A549 (cell line): ENCODE measurements around the gene TSSK3. TPM values are rescaled to one million over a fixed set of nuclear protein-coding genes. Genes with fewer than 3 reads are reported as not detected.

Experiments
- ATAC-seq, 2 experiments: fragments of 200-7000 bp in 1 of 2; fragments of >200 bp in 1 of 2; cut with Nextera tagmentation in 1 of 2; cut with Tn5 transposase in 1 of 2; 3 replicates each; pipeline versions ENCODE4 v1.8.0 to v1.9.1; 2018 to 2020; ENCODE audit warnings: mild to moderate bottlenecking in 1 of 2, moderate library complexity in 1 of 2
- CTCF ChIA-PET: fragments of 300-600 bp; sonication (Branson Sonifier 250); formaldehyde crosslinking; extraction: SDS; loops from one replicate; lab custom pipeline; 2021; ENCODE audit warnings: antibody characterized with exemption, inconsistent platforms; lab: Yijun Ruan, JAX
- POLR2A ChIA-PET: fragments of 350-600 bp; formaldehyde crosslinking; extraction: SDS; loops from one replicate; lab custom pipeline; 2021; ENCODE audit warnings: antibody characterized with exemption, inconsistent platforms; lab: Yijun Ruan, JAX
- DNase-seq, 2 experiments: peaks; one replicate each; pipeline versions ENCODE4 v3.0.0 to v3.0.0-alpha.2; 2011 to 2016; ENCODE audit warnings: low read depth in 1 of 2, low spot score in 1 of 2
- FAIRE-seq: peaks from 2 replicates; lab custom pipeline; 2011; peaks lifted over from hg19 to GRCh38; lab: Jason Lieb, UNC
- H3K27ac ChIP-seq, 2 experiments: fragments of >200 bp; sonication (Bioruptor Twin); formaldehyde crosslinking; 3 replicates each; pipeline ENCODE4 v1.5.1; 2016 to 2017
- H3K4me1 ChIP-seq: fragments of >200 bp; sonication (Bioruptor Twin); formaldehyde crosslinking; 3 replicates; pipeline ENCODE4 v1.6.1; 2016
- H3K4me2 ChIP-seq: fragments of >200 bp; sonication (Bioruptor Twin); formaldehyde crosslinking; 3 replicates; pipeline ENCODE4 v1.6.1; 2016
- H3K4me3 ChIP-seq: fragments of >200 bp; sonication (Bioruptor Twin); formaldehyde crosslinking; 3 replicates; pipeline ENCODE4 v1.5.1; 2016
- H3K9me3 ChIP-seq: fragments of >200 bp; sonication (Bioruptor Twin); formaldehyde crosslinking; 3 replicates; pipeline ENCODE4 v1.6.1; 2016
- BHLHE40 ChIP-seq: IDR thresholded peaks from 2 replicates; pipeline ENCODE4 v1.6.1; 2012; ENCODE audit warnings: low read depth, low read length, inconsistent platforms
- CEBPB ChIP-seq, 2 experiments: fragments of >200 bp in 1 of 2; sonication (Bioruptor Twin) in 1 of 2; formaldehyde crosslinking in 1 of 2; IDR thresholded peaks; 2 replicates each; pipeline ENCODE4 v1.6.1; 2012 to 2016
- CHD2 ChIP-seq: fragments of 150-350 bp; IDR thresholded peaks from 2 replicates; pipeline ENCODE4 v1.6.1; 2014; ENCODE audit warnings: low read length; ENCODE audit not compliant: partially characterized antibody
- CHD4 ChIP-seq: fragments of 200-600 bp; sonication (generic); IDR thresholded peaks from 2 replicates; pipeline ENCODE4 v1.6.1; 2016; ENCODE audit warnings: antibody characterized with exemption, mild to moderate bottlenecking, borderline replicate concordance
- EHMT2 ChIP-seq: fragments of 200-600 bp; sonication (generic); IDR thresholded peaks from 2 replicates; pipeline ENCODE4 v1.6.1; 2016; ENCODE audit warnings: antibody characterized with exemption, low read depth, mild to moderate bottlenecking, moderate library complexity
- ESRRA ChIP-seq: fragments of 150-350 bp; IDR thresholded peaks from 2 replicates; pipeline ENCODE4 v1.6.1; 2014; ENCODE audit warnings: mild to moderate bottlenecking, low read length, borderline replicate concordance
- FOSL2 ChIP-seq, 2 experiments: fragments of 450-650 bp in 1 of 2; fragments of >200 bp in 1 of 2; sonication (Bioruptor Twin) in 1 of 2; formaldehyde crosslinking; IDR thresholded peaks; 2 replicates each; pipeline versions ENCODE4 v1.5.0 to v1.6.1; 2016 to 2020; ENCODE audit warnings: mild to moderate bottlenecking in 1 of 2, moderate library complexity in 1 of 2
- FOXS1 ChIP-seq: fragments of 250-450 bp; sonication (Bioruptor Pico); IDR thresholded peaks from 2 replicates; pipeline ENCODE4 v1.5.0; 2020; ENCODE audit warnings: mild to moderate bottlenecking, moderate library complexity
- HDAC2 ChIP-seq: fragments of 200-600 bp; sonication (generic); IDR thresholded peaks from 2 replicates; pipeline ENCODE4 v1.6.1; 2016
- HEYL ChIP-seq: fragments of 250-450 bp; sonication (Bioruptor Pico); IDR thresholded peaks from 2 replicates; pipeline ENCODE4 v1.8.0; 2021; ENCODE audit warnings: mild to moderate bottlenecking, moderate library complexity
- HOXB13 ChIP-seq: fragments of 250-450 bp; sonication (Bioruptor Pico); IDR thresholded peaks from 2 replicates; pipeline ENCODE4 v1.5.0; 2020; ENCODE audit warnings: low read depth, mild to moderate bottlenecking, moderate library complexity
- JUN ChIP-seq, 2 experiments: fragments of >200 bp; sonication (Bioruptor Twin); formaldehyde crosslinking; IDR thresholded peaks; 2 replicates in 1 of 2; 3 replicates in 1 of 2; pipeline ENCODE4 v1.6.1; 2016 to 2017
- JUNB ChIP-seq: fragments of >200 bp; sonication (Bioruptor Twin); formaldehyde crosslinking; IDR thresholded peaks from 2 replicates; pipeline ENCODE4 v1.6.1; 2016
- MYC ChIP-seq: IDR thresholded peaks from 2 replicates; pipeline ENCODE4 v1.6.1; 2012; ENCODE audit warnings: mild to moderate bottlenecking, inconsistent platforms, low read length, improper control_type of control experiment, borderline replicate concordance
- PHF8 ChIP-seq: fragments of 200-600 bp; sonication (generic); IDR thresholded peaks from 2 replicates; pipeline ENCODE4 v1.6.1; 2016; ENCODE audit warnings: low read depth, mild to moderate bottlenecking, antibody characterized with exemption, moderate library complexity, borderline replicate concordance
- POLR2A ChIP-seq: IDR thresholded peaks from 2 replicates; pipeline ENCODE4 v1.6.1; 2012; ENCODE audit warnings: mild to moderate bottlenecking, low read length
- RARB ChIP-seq: fragments of 250-450 bp; sonication (Bioruptor Pico); IDR thresholded peaks from 2 replicates; pipeline ENCODE4 v1.8.0; 2021; ENCODE audit warnings: mild to moderate bottlenecking, moderate library complexity
- RCOR1 ChIP-seq: fragments of 150-350 bp; IDR thresholded peaks from 2 replicates; pipeline ENCODE4 v1.6.1; 2014; ENCODE audit warnings: antibody characterized with exemption, low read length, low read depth
- RNF2 ChIP-seq: fragments of 200-600 bp; sonication (generic); IDR thresholded peaks from 2 replicates; pipeline ENCODE4 v1.6.1; 2016; ENCODE audit warnings: low read depth, mild to moderate bottlenecking, antibody characterized with exemption, moderate library complexity, borderline replicate concordance
- SMC3 ChIP-seq: fragments of >200 bp; sonication (Bioruptor Twin); formaldehyde crosslinking; IDR thresholded peaks from 3 replicates; pipeline ENCODE4 v1.6.1; 2018; ENCODE audit warnings: inconsistent platforms
- SREBF2 ChIP-seq: fragments of 450-650 bp; IDR thresholded peaks from 2 replicates; pipeline ENCODE4 v1.6.1; 2014; ENCODE audit warnings: mild to moderate bottlenecking, moderate library complexity
- TFCP2L1 ChIP-seq: fragments of 250-450 bp; sonication (Bioruptor Pico); IDR thresholded peaks from 2 replicates; pipeline ENCODE4 v1.5.0; 2021; ENCODE audit warnings: mild to moderate bottlenecking
- ZC3H11A ChIP-seq: fragments of 450-650 bp; IDR thresholded peaks from 2 replicates; pipeline ENCODE4 v1.6.1; 2014; ENCODE audit warnings: antibody characterized with exemption, mild to moderate bottlenecking
- ZNF302 ChIP-seq: fragments of 250-450 bp; sonication (Bioruptor Pico); IDR thresholded peaks from 2 replicates; pipeline ENCODE4 v1.9.0; 2021; ENCODE audit warnings: inconsistent platforms, mild to moderate bottlenecking, moderate library complexity
- WGBS: methylation state at CpG from one replicate; pipeline ENCODE4 v1.1.6; 2017; ENCODE audit errors: missing lambda C conversion rate; 5-methylcytosine and 5-hydroxymethylcytosine counted together
- polyA plus RNA-seq, 4 experiments: library from polyadenylated mRNA; depleted of rRNA in 3 of 4; stranded (reverse); fragments of >200 nt; fragmentation: RNase III in 1 of 4; extraction: RNeasy Plus Mini Kit Qiagen cat#74134 plus additional on column Dnase treatment in 1 of 4; gene quantifications; 2 replicates in 3 of 4; 3 replicates in 1 of 4; pipeline ENCODE4 v1.2.3, GENCODE V29; 2011 to 2017
- TF ChIP-seq, protein P1 (sequence below): IDR thresholded peaks from 2 replicates; pipeline ENCODE4 v1.6.1; 2012
- TF ChIP-seq, protein P2 (sequence below): fragments of 150-350 bp; IDR thresholded peaks from 2 replicates; pipeline ENCODE4 v1.6.1; 2014; ENCODE audit warnings: low read depth, mild to moderate bottlenecking, low read length
- TF ChIP-seq, protein P3 (sequence below): fragments of 450-650 bp; IDR thresholded peaks from 2 replicates; pipeline ENCODE4 v1.6.1; 2014; ENCODE audit warnings: antibody characterized with exemption
- TF ChIP-seq, protein P4 (sequence below): fragments of 250-450 bp; sonication (Bioruptor Pico); IDR thresholded peaks from 2 replicates; pipeline ENCODE4 v1.5.0; 2021; ENCODE audit warnings: mild to moderate bottlenecking, moderate library complexity, borderline replicate concordance
- TF ChIP-seq, protein P5 (sequence below): fragments of >200 bp; sonication (Bioruptor Twin); formaldehyde crosslinking; IDR thresholded peaks from 3 replicates; pipeline ENCODE4 v1.6.1; 2016
- TF ChIP-seq, protein P6 (sequence below): IDR thresholded peaks from 2 replicates; pipeline ENCODE4 v1.6.1; 2012; ENCODE audit warnings: low read depth, borderline replicate concordance

The TSSK3 gene
- polyA plus RNA-seq, 2 of the 4 experiments (the other 2 are of a cell fraction): 0.31 to 0.37 TPM

DNA sequence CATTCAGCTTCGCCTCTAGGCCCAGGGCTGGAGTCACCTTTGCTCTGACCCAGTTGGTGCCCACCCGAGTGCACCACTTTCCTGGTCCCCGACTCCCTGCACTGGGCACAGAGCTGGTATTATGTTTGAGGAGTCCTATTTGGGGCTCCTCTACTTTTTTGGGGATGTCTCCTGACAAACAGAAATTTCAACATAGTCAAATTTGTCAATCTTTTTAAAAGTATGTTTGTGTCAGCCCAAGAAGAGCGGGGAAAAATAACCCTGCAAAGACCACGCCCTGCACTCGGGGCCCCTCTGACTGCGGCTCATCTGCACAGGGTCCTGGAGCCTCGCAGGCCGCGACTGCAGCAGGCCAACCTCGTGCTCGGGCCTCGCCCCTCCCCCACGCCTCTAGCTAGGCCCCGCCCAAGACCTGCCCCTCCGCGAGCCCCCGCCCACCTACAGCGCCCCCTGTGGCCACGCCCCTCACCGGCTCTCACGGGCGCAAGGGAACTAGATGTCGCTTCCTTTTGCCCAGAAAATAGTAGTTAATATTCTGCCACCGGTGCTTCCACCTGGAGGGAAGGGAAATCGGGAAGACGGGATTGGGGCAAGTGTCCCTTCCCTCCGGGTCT, 11.4 kb upstream of the TSSK3 start (continued):
- no peak for TF ChIP-seq FOSL2 (IDR thresholded peaks at IDR 0.05)
- no peak for TF ChIP-seq FOSL2 (CRISPR knock-in tag; IDR thresholded peaks at IDR 0.05)
- no peak for TF ChIP-seq RARB
- TF ChIP-seq CHD2: no peak

DNA sequence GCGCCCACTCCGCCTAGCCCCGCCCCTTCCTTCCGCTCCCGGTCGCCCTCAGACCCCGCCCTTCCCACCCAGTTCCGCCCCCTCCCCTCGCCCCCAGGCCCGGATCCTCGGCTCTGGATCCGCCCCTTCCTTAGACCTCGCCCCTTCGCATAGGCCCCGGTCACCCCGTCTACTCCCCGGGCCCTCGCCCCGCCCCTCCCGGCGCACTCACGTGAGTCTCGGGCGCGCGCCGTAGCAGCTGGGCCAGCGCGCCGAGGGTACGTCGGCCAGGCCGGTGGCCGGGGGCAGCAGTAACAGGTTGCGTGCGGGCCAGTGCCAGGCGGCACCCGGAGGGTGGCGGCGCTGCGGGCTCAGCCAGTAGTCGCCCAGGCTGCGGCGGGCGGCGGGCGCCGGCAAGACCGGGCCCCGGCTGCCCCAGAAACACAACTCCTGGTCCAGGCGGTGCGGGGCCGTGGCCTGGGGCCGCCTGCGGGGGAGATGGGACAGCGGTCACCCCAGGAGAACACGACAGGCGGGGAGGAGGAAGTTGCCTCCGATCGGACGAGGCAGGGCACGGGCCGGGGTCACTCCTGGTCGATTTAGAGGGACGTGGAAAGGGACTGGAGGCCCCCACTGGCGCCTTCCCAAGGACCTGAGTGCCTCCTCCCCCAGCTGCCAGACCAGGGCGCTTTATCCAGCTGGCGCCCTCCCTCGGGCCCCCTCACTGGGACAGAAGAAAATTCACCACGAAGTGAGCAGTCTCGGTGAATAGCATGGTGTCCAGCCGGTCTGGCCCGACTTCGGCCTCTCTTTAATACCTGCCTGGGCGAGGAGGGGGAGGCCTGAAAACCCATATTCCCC, 10.7 kb upstream of the TSSK3 start:
- CTCF ChIA-PET: interaction anchor here (0.9 to 2.4 kb wide), 7 partner anchors 9 to 136 kb away, joined by 3 to 8 read pairs (median 4); no protein-coding TSS in a partner anchor
- Histone ChIP-seq H3K27ac (peak overlapping the region; percentile 96 to 98), H3K4me2 (peak overlapping the region; percentile 88), H3K9me3 (no peaks in the 10 kb centered on the region), H3K4me1 (peaks cover 7% of the 10 kb centered on the region), H3K4me3 (peak overlapping the region; percentile 83)
- POLR2A ChIA-PET: interaction anchor here (0.6 to 1.9 kb wide), 7 partner anchors 9 to 295 kb away, joined by 3 to 17 read pairs (median 6); partner anchors contain the start of genes MARCKSL1 and TMEM39B
- 0% methylated on average over 16 of the region's 75 CpGs for WGBS
- peak; percentile 82 to 92 for DNase-seq
- FAIRE-seq: no peak
- ATAC-seq: peak; percentile 84 to 93
- no peak for TF ChIP-seq ESRRA
- TF ChIP-seq, protein P1, sequence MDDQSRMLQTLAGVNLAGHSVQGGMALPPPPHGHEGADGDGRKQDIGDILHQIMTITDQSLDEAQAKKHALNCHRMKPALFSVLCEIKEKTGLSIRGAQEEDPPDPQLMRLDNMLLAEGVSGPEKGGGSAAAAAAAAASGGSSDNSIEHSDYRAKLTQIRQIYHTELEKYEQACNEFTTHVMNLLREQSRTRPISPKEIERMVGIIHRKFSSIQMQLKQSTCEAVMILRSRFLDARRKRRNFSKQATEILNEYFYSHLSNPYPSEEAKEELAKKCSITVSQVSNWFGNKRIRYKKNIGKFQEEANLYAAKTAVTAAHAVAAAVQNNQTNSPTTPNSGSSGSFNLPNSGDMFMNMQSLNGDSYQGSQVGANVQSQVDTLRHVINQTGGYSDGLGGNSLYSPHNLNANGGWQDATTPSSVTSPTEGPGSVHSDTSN: no peak
- TF ChIP-seq, protein P2, sequence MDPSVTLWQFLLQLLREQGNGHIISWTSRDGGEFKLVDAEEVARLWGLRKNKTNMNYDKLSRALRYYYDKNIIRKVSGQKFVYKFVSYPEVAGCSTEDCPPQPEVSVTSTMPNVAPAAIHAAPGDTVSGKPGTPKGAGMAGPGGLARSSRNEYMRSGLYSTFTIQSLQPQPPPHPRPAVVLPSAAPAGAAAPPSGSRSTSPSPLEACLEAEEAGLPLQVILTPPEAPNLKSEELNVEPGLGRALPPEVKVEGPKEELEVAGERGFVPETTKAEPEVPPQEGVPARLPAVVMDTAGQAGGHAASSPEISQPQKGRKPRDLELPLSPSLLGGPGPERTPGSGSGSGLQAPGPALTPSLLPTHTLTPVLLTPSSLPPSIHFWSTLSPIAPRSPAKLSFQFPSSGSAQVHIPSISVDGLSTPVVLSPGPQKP: no peak
- TF ChIP-seq FOSL2 (IDR thresholded peaks at IDR 0.05): no peak
- no peak for TF ChIP-seq FOSL2 (CRISPR knock-in tag; IDR thresholded peaks at IDR 0.05)
- no peak for TF ChIP-seq CHD2
- peak; percentile 88 for TF ChIP-seq BHLHE40
- TF ChIP-seq ZC3H11A: no peak
- no peak for TF ChIP-seq HOXB13 (CRISPR knock-in tag)
- no peak for TF ChIP-seq CHD4
- TF ChIP-seq, protein P3, sequence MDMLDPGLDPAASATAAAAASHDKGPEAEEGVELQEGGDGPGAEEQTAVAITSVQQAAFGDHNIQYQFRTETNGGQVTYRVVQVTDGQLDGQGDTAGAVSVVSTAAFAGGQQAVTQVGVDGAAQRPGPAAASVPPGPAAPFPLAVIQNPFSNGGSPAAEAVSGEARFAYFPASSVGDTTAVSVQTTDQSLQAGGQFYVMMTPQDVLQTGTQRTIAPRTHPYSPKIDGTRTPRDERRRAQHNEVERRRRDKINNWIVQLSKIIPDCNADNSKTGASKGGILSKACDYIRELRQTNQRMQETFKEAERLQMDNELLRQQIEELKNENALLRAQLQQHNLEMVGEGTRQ: no peak
- TF ChIP-seq RNF2: no peak
- TF ChIP-seq RCOR1: no peak
- TF ChIP-seq JUNB: no peak
- no peak for TF ChIP-seq SREBF2
- no peak for TF ChIP-seq EHMT2
- peak; percentile 80 for TF ChIP-seq PHF8
- no peak for TF ChIP-seq CEBPB (IDR thresholded peaks at IDR 0.05)
- TF ChIP-seq ZNF302 (CRISPR knock-in tag): no peak
- TF ChIP-seq HDAC2: no peak
- no peak for TF ChIP-seq FOXS1 (CRISPR knock-in tag)
- no peak for TF ChIP-seq MYC
- TF ChIP-seq HEYL (CRISPR knock-in tag): no peak
- no peak for TF ChIP-seq RARB
- TF ChIP-seq POLR2A: peak; percentile 78
- TF ChIP-seq, protein P4, sequence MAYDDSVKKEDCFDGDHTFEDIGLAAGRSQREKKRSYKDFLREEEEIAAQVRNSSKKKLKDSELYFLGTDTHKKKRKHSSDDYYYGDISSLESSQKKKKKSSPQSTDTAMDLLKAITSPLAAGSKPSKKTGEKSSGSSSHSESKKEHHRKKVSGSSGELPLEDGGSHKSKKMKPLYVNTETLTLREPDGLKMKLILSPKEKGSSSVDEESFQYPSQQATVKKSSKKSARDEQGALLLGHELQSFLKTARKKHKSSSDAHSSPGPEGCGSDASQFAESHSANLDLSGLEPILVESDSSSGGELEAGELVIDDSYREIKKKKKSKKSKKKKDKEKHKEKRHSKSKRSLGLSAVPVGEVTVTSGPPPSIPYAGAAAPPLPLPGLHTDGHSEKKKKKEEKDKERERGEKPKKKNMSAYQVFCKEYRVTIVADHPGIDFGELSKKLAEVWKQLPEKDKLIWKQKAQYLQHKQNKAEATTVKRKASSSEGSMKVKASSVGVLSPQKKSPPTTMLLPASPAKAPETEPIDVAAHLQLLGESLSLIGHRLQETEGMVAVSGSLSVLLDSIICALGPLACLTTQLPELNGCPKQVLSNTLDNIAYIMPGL (CRISPR knock-in tag): no peak
- TF ChIP-seq, protein P5, sequence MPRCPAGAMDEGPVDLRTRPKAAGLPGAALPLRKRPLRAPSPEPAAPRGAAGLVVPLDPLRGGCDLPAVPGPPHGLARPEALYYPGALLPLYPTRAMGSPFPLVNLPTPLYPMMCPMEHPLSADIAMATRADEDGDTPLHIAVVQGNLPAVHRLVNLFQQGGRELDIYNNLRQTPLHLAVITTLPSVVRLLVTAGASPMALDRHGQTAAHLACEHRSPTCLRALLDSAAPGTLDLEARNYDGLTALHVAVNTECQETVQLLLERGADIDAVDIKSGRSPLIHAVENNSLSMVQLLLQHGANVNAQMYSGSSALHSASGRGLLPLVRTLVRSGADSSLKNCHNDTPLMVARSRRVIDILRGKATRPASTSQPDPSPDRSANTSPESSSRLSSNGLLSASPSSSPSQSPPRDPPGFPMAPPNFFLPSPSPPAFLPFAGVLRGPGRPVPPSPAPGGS: peak; percentile 68; the same call in 2 of the 3 replicates
- no peak for TF ChIP-seq SMC3
- TF ChIP-seq TFCP2L1: no peak
- TF ChIP-seq, protein P6, sequence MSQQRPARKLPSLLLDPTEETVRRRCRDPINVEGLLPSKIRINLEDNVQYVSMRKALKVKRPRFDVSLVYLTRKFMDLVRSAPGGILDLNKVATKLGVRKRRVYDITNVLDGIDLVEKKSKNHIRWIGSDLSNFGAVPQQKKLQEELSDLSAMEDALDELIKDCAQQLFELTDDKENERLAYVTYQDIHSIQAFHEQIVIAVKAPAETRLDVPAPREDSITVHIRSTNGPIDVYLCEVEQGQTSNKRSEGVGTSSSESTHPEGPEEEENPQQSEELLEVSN: no peak
- peak in 1 of 2 experiments; percentile 62; a peak in 2 of 5 replicates for TF ChIP-seq JUN (IDR thresholded peaks at IDR 0.05)
